Thyroid gland (tissue), 4 donors: Measurements from ENCODE around the gene ALOX5AP. TPM values are rescaled to one million over a fixed set of nuclear protein-coding genes. Genes with fewer than 3 reads are reported as not detected.

Experiments used
- DNase-seq, 2 donors: peaks; one replicate each; pipeline ENCODE4 v3.0.0-alpha.2; 2019
- H3K27ac ChIP-seq, 3 donors: fragments of 200-600 bp; sonication (generic); 1 replicate in 2 of 3; 2 replicates in 1 of 3; pipeline ENCODE4 v1.5.1; 2016 to 2019; ENCODE audit warnings: mild to moderate bottlenecking in 1 of 3, moderate library complexity in 1 of 3
- H3K27me3 ChIP-seq: fragments of 200-600 bp; sonication (generic); one replicate; pipeline ENCODE4 v1.5.1; 2019
- H3K36me3 ChIP-seq, 2 donors: fragments of 200-600 bp; sonication (generic); one replicate each; pipeline ENCODE4 v1.5.1; 2016 to 2019
- H3K4me1 ChIP-seq, 2 donors: fragments of 200-600 bp; sonication (generic); one replicate each; pipeline ENCODE4 v1.5.1; 2017 to 2019
- H3K4me3 ChIP-seq, 3 donors: fragments of 200-600 bp; sonication (generic); replicated peaks in 1 of 3; 1 replicate in 2 of 3; 2 replicates in 1 of 3; pipeline ENCODE4 v1.5.1; 2016; ENCODE audit warnings: mild to moderate bottlenecking in 1 of 3
- H3K9me3 ChIP-seq: fragments of 200-600 bp; sonication (generic); one replicate; pipeline ENCODE4 v1.5.1; 2017
- CTCF ChIP-seq, 6 experiments: fragments of 200-600 bp in 3 of 6; fragments of 450-650 bp in 3 of 6; sonication (generic) in 3 of 6; IDR thresholded peaks; one replicate each; pipeline ENCODE4 v1.5.1; 2016 to 2019; ENCODE audit warnings: antibody characterized with exemption in 6 of 6, mild to moderate bottlenecking in 2 of 6, inconsistent platforms in 1 of 6, moderate library complexity in 1 of 6
- POLR2A ChIP-seq, 2 donors: fragments of 450-650 bp; IDR thresholded peaks; one replicate each; pipeline ENCODE4 v1.6.1; 2017; ENCODE audit warnings: antibody characterized with exemption in 2 of 2, mild to moderate bottlenecking in 2 of 2, moderate library complexity in 1 of 2
- WGBS, 2 donors: methylation state at CpG; one replicate each; pipeline ENCODE4 v1.1.5; 2017; 5-methylcytosine and 5-hydroxymethylcytosine counted together
- intact Hi-C: fragments of 100-400 bp; cut with DNase I; formaldehyde crosslinking; loops from one replicate; pipeline ENCODE4 v1.15.1; 2023
- total RNA-seq, 4 donors: library from RNA; depleted of rRNA; stranded (reverse); fragments of >200 nt; gene quantifications; one replicate each; pipeline ENCODE4 v1.2.3, GENCODE V29; 2016

The ALOX5AP gene
- total RNA-seq, 4 donors from 2014 or later: 3.6 to 13.4 (median 6.1) TPM

- Histone ChIP-seq H3K27ac (no peak overlapping the region), H3K4me1 (no peaks in the 10 kb centered on the region), H3K4me3 (no peak overlapping the region), H3K9me3 (no peaks in the 10 kb centered on the region), H3K27me3 (no peaks in the 10 kb centered on the region), H3K36me3 (no peaks in the 10 kb centered on the region)
- no peak for TF ChIP-seq POLR2A (IDR thresholded peaks at IDR 0.05)
- TF ChIP-seq CTCF (IDR thresholded peaks at IDR 0.05): no peak
- no peak for DNase-seq
- intact Hi-C loops: no loop called here
- WGBS, 2 donors: 94 to 95% methylated on average over 9 of the region's 9 CpGs
Observed at GRCh38 chr13:30718661-30719524, 16.4 kb upstream of the ALOX5AP start.

GRCh38 chr13:30719525-30719914 is 15.8 kb upstream of the ALOX5AP start:
- Histone ChIP-seq H3K4me3 (no peak overlapping the region), H3K27ac (no peak overlapping the region), H3K27me3 (no peaks in the 10 kb centered on the region), H3K36me3 (no peaks in the 10 kb centered on the region), H3K4me1 (no peaks in the 10 kb centered on the region), H3K9me3 (no peaks in the 10 kb centered on the region)
- DNase-seq: no peak
- intact Hi-C loops: no loop called here
- WGBS, 2 donors: 79 to 93% methylated on average over 4 of the region's 4 CpGs
- no peak for TF ChIP-seq CTCF (IDR thresholded peaks at IDR 0.05)
- TF ChIP-seq POLR2A (IDR thresholded peaks at IDR 0.05): no peak

- no peak for TF ChIP-seq POLR2A (IDR thresholded peaks at IDR 0.05)
- TF ChIP-seq CTCF (IDR thresholded peaks at IDR 0.05): no peak
Observed at GRCh38 chr13:30720172-30720869, 15.0 kb upstream of the ALOX5AP start.

GRCh38 chr13:30721936-30722335 is 13.4 kb upstream of the ALOX5AP start:
- DNase-seq: no peak

More at GRCh38 chr13:30720172-30720869, 15.0 kb upstream of the ALOX5AP start:
- no peaks in the 10 kb centered on the region for H3K4me1 ChIP-seq
- DNase-seq: no peak
- H3K4me3 ChIP-seq: no peak overlapping the region
- no peaks in the 10 kb centered on the region for H3K27me3 ChIP-seq
- no peaks in the 10 kb centered on the region for H3K36me3 ChIP-seq
- WGBS, 2 donors: 90 to 91% methylated on average over 3 of the region's 3 CpGs
- H3K9me3 ChIP-seq: no peaks in the 10 kb centered on the region
- intact Hi-C loops: no loop called here
- no peak overlapping the region for H3K27ac ChIP-seq

More at GRCh38 chr13:30721936-30722335, 13.4 kb upstream of the ALOX5AP start:
- Histone ChIP-seq H3K4me3 (no peak overlapping the region), H3K4me1 (no peaks in the 10 kb centered on the region), H3K9me3 (no peaks in the 10 kb centered on the region), H3K27ac (no peak overlapping the region), H3K27me3 (no peaks in the 10 kb centered on the region), H3K36me3 (no peaks in the 10 kb centered on the region)
- WGBS, 2 donors: 89 to 91% methylated on average over 4 of the region's 4 CpGs
- TF ChIP-seq POLR2A (IDR thresholded peaks at IDR 0.05) (no peak), CTCF (IDR thresholded peaks at IDR 0.05) (no peak)
- intact Hi-C loops: no loop called here
